Fibroblast of the aortic adventitia (primary cell): ENCODE data around the gene PLEKHG4B. TPM values are rescaled to one million over a fixed set of nuclear protein-coding genes. Genes with fewer than 3 reads are reported as not detected.

Experiments
- DNase-seq: peaks from one replicate; pipeline ENCODE4 v3.0.0-alpha.2; 2010; ENCODE audit warnings: low read depth
- H3K4me3 ChIP-seq: 2 replicates; pipeline ENCODE4 v1.5.1; 2011; ENCODE audit warnings: low read depth, mild to moderate bottlenecking, control low read depth, low read length, moderate library complexity
- total RNA-seq: library from RNA; depleted of rRNA; stranded (reverse); fragments of >200 nt; gene quantifications from 2 replicates; pipeline ENCODE4 v1.2.3, GENCODE V29; 2012; ENCODE audit warnings: low replicate concordance
- TF ChIP-seq, protein P1 (sequence below): IDR thresholded peaks from 2 replicates; pipeline ENCODE4 v1.5.1; 2011; ENCODE audit warnings: mild to moderate bottlenecking, low read length, control low read depth, inconsistent platforms; ENCODE audit not compliant: insufficient read depth

PLEKHG4B gene
- total RNA-seq, 1 donor, result not detected

DNA sequence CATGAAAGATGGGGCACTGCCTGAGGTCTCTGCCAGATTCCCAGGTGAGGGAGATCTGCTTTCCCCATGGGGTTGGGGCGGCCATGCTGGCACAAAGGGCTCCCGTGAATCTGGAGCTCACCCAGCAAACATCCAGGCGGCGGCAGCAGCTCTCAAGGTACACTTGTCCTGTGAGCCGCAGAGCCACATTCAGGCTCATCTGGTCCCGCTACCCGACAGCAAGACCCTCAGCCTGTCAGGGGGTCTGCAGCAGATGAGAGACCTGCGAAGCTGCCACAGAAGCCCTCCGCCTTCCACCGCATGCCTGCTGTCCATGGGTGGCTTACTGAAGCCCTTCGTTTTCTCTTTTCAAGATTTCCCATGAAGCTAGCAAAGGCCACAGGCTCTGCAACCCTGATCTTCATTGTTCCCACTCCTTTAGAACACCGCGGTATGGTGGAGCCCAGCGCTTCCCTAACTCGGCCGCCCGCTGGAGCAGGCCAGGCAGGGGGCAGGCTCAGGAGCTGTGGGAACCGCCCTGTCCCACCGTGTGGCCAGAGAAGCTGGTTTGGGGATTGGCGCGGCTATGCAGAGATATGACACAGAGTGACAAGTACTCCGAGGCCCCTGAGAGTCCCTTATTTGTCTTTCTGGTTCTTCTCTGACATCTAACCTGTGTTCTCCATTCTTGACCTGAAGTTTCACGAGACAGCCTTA is 108.1 kb downstream of the PLEKHG4B start:
- no peak for DNase-seq
- TF ChIP-seq, protein P1, sequence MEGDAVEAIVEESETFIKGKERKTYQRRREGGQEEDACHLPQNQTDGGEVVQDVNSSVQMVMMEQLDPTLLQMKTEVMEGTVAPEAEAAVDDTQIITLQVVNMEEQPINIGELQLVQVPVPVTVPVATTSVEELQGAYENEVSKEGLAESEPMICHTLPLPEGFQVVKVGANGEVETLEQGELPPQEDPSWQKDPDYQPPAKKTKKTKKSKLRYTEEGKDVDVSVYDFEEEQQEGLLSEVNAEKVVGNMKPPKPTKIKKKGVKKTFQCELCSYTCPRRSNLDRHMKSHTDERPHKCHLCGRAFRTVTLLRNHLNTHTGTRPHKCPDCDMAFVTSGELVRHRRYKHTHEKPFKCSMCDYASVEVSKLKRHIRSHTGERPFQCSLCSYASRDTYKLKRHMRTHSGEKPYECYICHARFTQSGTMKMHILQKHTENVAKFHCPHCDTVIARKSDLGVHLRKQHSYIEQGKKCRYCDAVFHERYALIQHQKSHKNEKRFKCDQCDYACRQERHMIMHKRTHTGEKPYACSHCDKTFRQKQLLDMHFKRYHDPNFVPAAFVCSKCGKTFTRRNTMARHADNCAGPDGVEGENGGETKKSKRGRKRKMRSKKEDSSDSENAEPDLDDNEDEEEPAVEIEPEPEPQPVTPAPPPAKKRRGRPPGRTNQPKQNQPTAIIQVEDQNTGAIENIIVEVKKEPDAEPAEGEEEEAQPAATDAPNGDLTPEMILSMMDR, result no peak
- H3K4me3 ChIP-seq, result no peak overlapping the region

DNA sequence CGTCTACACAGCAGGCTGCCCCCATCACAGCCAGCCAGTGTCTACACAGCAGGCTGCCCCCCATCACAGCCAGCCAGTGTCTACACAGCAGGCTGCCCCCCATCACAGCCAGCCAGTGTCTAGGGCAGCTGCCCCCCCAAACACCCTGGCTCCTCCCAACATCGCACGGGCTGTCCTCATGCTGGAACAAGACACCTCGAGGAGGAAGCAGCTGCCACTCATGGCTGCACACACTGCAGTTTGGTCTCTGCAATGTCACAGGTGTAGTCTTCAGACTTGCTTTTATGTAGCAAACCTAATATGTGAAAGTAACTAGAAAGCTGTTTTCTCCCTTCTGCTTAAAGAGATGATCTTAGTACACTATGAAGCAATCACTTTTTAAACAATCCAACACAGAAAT is 109.0 kb downstream of the PLEKHG4B start:
- no peak overlapping the region for H3K4me3 ChIP-seq
- no peak for DNase-seq
- TF ChIP-seq, protein P1, result no peak

DNA sequence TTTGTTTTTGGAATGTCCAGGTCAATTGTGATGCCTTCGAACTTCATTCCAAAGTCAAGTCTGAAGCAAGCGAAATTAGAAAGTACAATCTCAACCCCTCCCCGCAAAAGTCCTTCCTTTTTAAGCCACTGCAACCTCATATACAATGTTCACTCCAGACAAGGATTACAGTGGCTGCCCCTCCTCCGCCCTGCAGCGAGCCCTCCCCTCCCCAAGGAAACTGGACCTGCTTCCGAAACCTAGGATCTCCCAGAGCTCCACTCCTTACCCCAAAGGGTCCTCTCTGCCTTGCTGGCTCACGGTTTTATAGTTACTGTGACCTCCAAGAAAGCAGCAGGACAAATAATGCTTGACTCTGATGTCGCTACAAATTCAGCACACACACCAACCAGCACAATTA is 109.7 kb downstream of the PLEKHG4B start:
- TF ChIP-seq, protein P1, result no peak
- H3K4me3 ChIP-seq, result no peak overlapping the region
- DNase-seq, result no peak

DNA sequence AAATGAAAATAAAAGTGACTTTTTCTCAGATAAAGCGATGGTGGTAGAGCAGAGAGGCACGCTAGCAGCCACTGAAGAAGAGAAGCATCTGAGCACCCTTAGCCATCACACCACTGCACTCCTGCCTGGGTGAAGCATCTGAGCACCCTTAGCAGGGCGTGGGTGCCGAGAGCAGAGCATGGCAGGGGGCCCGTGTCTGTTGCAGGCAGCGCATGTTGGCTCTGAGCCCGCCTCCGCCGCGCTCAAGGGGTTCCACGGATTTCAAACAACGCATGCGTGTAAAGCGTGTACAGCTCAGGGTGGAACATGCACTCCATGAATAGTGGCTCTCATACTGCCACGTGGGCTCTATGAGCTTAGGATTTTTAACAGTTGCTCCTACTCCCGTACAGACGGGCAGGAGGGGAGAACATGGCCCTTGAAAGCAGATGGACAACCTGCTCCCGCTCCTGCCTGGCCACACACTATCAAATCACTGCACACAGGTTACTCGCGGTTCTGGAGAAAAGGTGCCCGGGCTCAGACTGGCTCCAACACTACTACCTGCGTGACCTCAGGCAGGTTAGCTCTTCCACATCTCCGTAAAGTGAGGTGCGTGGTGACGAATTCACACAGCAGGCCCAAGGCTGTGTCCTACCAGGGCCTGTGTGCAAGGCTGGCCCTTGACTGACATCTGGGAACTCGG is 111.4 kb downstream of the PLEKHG4B start:
- DNase-seq, result no peak
- no peak overlapping the region for H3K4me3 ChIP-seq
- TF ChIP-seq, protein P1, result no peak

DNA sequence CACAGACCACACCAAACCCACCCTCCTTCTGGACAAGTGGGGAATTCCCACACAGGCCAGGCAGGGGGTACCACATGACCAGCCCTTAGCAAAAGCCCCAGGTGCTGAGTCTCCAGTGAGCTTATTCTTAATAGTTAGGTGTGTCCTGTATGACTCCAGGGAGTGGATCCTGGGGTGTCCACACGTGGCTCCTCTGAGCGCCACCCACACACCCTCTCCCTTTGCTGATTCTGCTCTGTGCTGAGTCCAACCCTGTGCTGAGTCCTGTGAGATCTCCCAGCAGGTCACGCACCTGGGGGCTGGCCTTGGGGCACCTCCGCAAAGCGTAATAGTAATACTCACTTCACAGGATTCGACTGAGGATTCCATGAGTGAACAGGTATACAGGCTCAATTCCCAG is 112.0 kb downstream of the PLEKHG4B start:
- H3K4me3 ChIP-seq, result no peak overlapping the region
- DNase-seq, result no peak
- TF ChIP-seq, protein P1, result no peak

DNA sequence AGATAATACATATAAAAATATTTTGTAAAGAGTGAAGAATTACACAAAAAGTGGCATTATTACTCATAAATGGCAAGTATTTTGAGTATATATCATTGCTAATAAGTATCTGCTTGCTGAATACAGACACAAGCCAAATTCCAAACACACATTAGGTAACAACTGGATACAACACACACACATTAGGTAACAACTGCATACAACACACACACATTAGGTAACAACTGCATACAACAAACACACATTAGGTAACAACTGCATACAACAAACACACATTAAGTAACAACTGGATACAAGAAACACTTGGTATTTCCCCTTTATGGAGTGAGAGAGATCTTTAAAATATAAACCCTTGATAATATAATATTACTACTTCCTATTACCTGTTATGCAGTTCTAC is 112.5 kb downstream of the PLEKHG4B start:
- DNase-seq, result no peak
- H3K4me3 ChIP-seq, result no peak overlapping the region
- TF ChIP-seq, protein P1, result no peak
